DMS53 treated with DMSO at 0.1 percent for 48 hours (cell line): Measurements from ENCODE around the gene RNF220.

Experiments
- DNase-seq: peaks from one replicate; lab custom pipeline; 2025; ENCODE audit not compliant: unreplicated experiment; lab: John Stamatoyannopoulos, UW

Gene RNF220

GRCh38 chr1:44606701-44607281, 201.7 kb downstream of the RNF220 start:
- DNase-seq, result no peak

- DNase-seq, result no peak
Measured at GRCh38 chr1:44608141-44608540, 203.1 kb downstream of the RNF220 start.

GRCh38 chr1:44609412-44609767, 204.3 kb downstream of the RNF220 start:
- DNase-seq, result no peak

- DNase-seq, result no peak
Measured at GRCh38 chr1:44609768-44610526, 204.9 kb downstream of the RNF220 start.

GRCh38 chr1:44610527-44611148, 205.6 kb downstream of the RNF220 start:
- DNase-seq, result no peak

- DNase-seq, result no peak
Measured at GRCh38 chr1:44611419-44611818, 206.4 kb downstream of the RNF220 start.

DNA sequence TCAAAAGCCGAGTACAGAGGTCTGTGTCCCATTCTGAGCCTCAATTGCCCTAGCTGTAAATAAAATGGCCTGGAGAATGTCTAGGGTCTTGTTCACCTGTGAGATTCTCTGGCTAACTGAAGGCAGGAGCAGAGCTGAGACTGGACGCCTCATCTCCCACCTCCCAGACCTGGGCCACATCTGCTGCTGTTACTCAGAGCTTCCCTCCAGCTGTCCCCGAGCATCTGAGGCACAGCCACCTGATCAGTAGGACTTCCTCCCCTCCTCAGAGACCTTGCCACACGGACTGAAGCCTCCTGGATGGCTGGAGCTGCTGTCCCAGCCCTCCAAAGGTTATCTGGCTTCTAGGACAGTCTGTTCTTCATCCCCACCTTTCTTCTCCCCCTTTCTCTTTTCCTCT, 206.8 kb downstream of the RNF220 start:
- DNase-seq, result no peak

- DNase-seq, result no peak
Measured at GRCh38 chr1:44613941-44614340, 208.9 kb downstream of the RNF220 start.

DNA sequence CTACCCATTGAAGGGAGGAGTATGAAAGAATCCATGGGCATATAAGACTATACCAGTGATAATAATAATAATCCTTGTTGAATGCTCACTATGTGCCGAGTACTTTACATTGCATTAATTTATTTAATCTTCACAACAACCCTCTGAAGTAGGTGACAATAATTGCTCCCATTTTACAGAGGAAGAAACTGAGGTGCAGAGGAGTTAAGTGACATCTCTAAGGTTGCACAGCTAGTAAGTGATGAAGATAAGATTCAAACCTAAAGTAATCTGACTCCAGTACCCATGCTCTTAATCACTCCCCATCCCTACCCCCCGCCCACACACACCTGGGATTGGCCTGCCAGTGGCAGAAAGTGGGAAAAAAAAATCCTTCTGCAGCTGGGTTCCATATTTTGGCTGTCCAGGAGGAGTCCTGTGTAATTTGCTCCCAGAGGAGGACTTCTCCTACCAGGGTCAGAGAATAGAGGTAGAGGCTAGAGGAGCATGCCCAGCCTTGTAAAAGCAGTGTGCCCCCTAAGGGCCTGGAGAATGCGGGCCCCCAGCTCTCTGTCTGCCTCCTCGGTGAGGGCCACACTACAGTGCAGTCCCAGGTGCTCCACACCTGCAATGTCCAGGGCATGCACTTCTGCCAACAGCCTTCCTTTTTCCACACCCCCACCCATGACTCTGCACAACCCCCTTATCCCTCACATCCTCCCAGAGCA, 211.4 kb downstream of the RNF220 start:
- DNase-seq, result no peak

DNA sequence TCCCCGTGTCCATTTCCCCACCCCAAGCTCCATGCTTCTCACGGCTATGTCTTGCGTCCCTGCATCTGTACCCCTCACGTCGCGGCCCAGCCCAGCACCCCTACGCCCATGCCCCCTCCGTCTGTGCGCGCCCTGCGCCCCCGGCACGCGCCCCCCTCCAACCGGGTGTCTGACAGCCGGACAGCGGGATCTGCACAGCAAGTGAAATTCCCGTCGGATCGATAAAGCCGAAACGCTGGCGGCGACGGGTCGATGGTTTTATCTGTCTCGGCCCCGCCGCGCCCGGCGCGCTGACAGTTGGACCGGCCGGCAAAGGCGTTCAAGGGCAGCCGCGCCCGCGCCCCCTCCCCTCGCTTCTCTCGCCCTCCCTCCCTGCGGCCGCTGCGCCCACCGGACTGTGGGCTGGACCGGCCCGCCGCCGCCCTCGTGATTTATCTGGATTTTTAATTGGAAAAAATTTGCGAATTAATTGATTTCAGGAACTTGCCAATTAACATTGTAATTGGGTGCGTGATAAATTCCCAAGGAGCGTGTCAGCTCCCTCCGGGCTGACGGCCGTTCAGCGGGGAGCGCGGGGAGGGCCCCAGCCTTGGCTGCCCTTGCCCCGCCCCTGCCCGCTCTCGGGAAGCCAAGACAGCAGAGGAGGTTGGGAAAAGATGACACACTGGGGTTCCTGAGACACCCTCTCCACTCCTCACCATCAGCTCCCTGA, 212.1 kb downstream of the RNF220 start:
- no peak for DNase-seq

- DNase-seq, result no peak
Measured at GRCh38 chr1:44617703-44618029, 212.6 kb downstream of the RNF220 start.

DNA sequence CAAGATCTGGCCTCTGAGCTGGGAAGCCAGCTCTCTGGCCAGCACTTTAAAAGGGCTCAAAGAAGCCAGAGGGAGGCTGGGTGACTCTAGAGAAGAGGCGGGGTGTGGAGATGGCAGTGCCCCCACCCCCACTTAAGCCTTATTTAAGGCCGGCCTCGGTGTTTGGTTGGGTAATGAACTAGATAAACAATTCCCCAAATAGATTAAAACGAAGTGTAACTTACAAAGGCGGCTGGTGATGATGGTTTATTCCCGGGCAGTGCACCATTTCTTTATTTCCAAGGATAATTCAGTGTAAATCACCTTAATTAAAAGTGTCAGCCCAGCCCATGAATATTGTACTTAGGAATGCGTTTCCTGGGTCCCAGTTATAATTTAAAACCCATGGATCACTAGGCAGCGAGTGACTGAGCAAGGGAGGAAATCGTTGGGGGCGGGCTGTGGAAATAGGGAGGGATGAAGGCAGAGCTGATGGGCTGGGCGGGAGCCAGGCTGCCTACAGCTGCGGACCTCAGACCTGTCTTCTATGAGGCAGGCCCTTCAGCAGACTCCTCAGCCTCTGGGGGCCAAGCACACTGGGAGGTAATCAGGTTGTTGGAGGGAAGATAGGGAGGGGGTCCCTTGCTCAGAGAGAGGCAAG, 214.3 kb downstream of the RNF220 start:
- DNase-seq, result no peak

DNA sequence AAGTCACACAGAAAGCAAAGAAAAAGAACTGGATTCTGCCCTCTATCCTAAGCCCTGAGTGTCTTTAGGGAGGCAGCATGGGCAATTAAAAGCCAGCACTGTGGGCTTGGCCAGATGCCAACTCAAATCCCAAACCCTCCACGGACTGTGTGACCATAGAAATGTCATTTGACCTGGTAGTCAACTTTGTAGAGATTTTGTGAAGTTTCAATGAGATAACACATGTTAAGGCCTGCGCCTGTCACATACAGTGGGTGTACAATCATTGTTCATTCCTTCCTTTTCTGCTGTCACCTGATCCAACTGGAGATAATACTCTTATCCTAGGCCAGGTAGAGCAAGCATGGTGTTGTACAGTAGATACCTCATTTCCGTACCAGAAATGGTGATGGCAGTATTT, 215.0 kb downstream of the RNF220 start:
- DNase-seq, result no peak

DNA sequence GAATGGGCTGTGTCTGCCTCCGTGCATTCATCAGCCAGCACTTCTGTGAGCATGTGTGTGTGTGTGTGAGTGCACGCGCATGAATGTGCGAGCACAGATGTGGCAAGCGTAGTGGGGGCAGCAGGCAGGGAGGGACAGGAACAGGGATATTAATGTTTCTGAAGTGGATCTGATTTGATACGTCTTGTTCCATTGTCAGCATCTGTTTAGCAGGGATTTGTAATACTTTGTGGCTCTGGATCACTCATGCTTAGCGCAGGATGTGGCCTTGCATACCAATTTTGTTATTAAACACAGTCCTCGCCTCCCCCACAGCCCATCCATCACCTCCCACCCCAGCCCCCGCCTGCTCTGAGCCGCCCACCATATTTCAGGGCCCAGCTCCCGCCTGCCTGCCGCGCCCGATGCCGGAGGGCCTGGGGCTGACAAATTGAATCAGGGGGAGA, 216.8 kb downstream of the RNF220 start:
- DNase-seq, result no peak

GRCh38 chr1:44624268-44624901, 219.3 kb downstream of the RNF220 start:
- no peak for DNase-seq

GRCh38 chr1:44625348-44625747, 220.3 kb downstream of the RNF220 start:
- no peak for DNase-seq

GRCh38 chr1:44628962-44629756, 224.1 kb downstream of the RNF220 start:
- no peak for DNase-seq

GRCh38 chr1:44630116-44630515, 225.1 kb downstream of the RNF220 start:
- DNase-seq, result no peak

DNA sequence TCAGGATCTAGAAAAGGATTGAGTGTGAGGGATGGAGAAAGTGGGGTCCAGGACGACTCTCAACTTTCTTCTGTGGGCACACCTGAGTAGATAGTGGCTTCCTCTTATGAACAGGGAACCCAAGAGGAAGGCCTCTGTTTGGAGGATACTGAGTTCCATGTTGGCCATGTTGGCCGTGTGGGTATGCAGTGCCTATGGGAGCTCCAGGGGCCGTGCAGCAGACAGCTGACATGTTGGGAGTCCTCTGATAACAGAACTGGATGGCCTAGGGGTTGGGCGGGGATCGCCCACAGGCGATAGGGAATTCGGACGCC, 226.2 kb downstream of the RNF220 start:
- no peak for DNase-seq
